ENCODE data around the gene ARMH4.

Gene ARMH4

GRCh38 chr14:57970594-57970993 is 181.4 kb downstream of the ARMH4 start:
- no peak overlapping the region for H3K4me3 ChIP-seq
- no peak for DNase-seq (ENCODE audit: low spot score)
- TF ChIP-seq CTCF (IDR thresholded peaks at IDR 0.05), result no peak
- H3K27ac ChIP-seq, result no peak overlapping the region

GRCh38 chr14:57970175-57970574 is 181.8 kb downstream of the ARMH4 start:
- DNase-seq (ENCODE audit: low spot score), result no peak
- Histone ChIP-seq H3K4me3 (no peak overlapping the region), H3K27ac (no peak overlapping the region)
- TF ChIP-seq CTCF (IDR thresholded peaks at IDR 0.05), result no peak

- no peak for TF ChIP-seq CTCF (IDR thresholded peaks at IDR 0.05)
- DNase-seq (ENCODE audit: low spot score), result no peak
- Histone ChIP-seq H3K4me3 (no peak overlapping the region), H3K27ac (peak overlapping the region; percentile 10 to 60)
Observed at GRCh38 chr14:57963071-57963470, 188.9 kb downstream of the ARMH4 start.

- peak overlapping the region in 1 of 2 donors; percentile 60 for H3K27ac ChIP-seq
- H3K4me3 ChIP-seq, result peak overlapping the region; percentile 13
- no peak for DNase-seq (ENCODE audit: low spot score)
- no peak for TF ChIP-seq CTCF (IDR thresholded peaks at IDR 0.05)
Observed at GRCh38 chr14:57962325-57963035, 189.5 kb downstream of the ARMH4 start.

- TF ChIP-seq CTCF (IDR thresholded peaks at IDR 0.05), result no peak
- Histone ChIP-seq H3K27ac (peak overlapping the region in 1 of 2 donors; percentile 60), H3K4me3 (no peak overlapping the region)
- DNase-seq (ENCODE audit: low spot score), result no peak
Observed at GRCh38 chr14:57961786-57962060, 190.3 kb downstream of the ARMH4 start.

GRCh38 chr14:57960946-57961785 is 190.8 kb downstream of the ARMH4 start:
- DNase-seq (ENCODE audit: low spot score), result no peak
- H3K27ac ChIP-seq, result peak overlapping the region in 1 of 2 donors; percentile 60
- H3K4me3 ChIP-seq, result no peak overlapping the region
- TF ChIP-seq CTCF (IDR thresholded peaks at IDR 0.05), result no peak

- no peak for DNase-seq (ENCODE audit: low spot score)
- TF ChIP-seq CTCF (IDR thresholded peaks at IDR 0.05), result no peak
- no peak overlapping the region for H3K27ac ChIP-seq
Observed at GRCh38 chr14:57957441-57957840, 194.6 kb downstream of the ARMH4 start.

More at GRCh38 chr14:57957441-57957840, 194.6 kb downstream of the ARMH4 start:
- no peak overlapping the region for H3K4me3 ChIP-seq

Data from coronary artery (tissue), 2 donors.